ENCODE measurements around the gene CHCHD1.

CHCHD1 gene

GRCh38 chr10:73799899-73800559 is 18.2 kb downstream of the CHCHD1 start:
- Histone ChIP-seq H3K79me2 (ENCODE audit: insufficient read depth, low read depth) (no peaks in the 10 kb centered on the region), H3K36me3 (ENCODE audit: insufficient read depth) (no peaks in the 10 kb centered on the region), H3K9ac (no peak overlapping the region), H3K4me2 (no peak overlapping the region), H3K27me3 (ENCODE audit: insufficient read depth, low read depth) (no peaks in the 10 kb centered on the region), H3K27ac (no peak overlapping the region), H3K4me3 (IDR thresholded peaks at IDR 0.05; ENCODE audit: insufficient read depth, low read depth, low read length) (no peak overlapping the region), H4K20me1 (ENCODE audit: insufficient read depth) (no peaks in the 10 kb centered on the region), H3K4me1 (ENCODE audit: low read depth, poor library complexity, severe bottlenecking) (peaks cover 24% of the 10 kb centered on the region), H2AFZ (ENCODE audit: low read depth) (no peak overlapping the region)
- TF ChIP-seq CTCF (conservative IDR thresholded peaks at IDR 0.05; ENCODE audit: low read depth, low read length) = no peak

DNA sequence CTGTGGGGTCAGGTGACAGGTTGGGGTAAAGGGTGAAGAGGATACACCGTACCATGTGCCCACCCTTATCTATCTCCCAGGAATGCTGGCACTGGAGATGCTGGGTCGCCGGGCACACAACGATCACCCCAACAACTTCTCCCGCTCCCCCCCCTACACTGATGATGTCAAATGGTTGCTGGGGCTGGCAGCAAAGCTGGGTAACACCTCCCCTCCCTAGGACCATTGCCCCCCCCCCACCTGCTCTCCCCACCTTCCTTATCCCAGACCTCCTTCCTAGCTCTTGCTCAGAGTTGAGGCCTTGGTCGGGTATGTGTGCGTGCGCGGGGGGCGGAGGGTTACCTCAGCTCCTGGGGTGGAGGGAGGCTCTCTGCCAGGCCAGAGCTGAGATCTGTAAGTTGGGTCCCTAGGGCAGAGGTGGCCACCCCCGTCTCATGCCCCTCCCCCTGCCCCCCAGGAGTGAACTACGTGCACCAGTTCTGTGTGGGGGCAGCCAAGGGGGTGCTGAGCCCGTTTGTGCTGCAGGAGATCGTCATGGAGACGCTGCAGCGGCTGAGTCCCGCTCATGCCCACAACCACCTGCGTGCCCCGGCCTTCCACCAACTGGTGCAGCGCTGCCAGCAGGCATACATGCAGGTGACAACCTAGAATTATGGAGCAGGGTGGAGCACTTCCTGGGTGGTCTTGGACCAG is 18.9 kb downstream of the CHCHD1 start:
- Histone ChIP-seq H2AFZ (ENCODE audit: low read depth) (no peak overlapping the region), H3K27me3 (ENCODE audit: insufficient read depth, low read depth) (no peaks in the 10 kb centered on the region), H3K9ac (no peak overlapping the region), H4K20me1 (ENCODE audit: insufficient read depth) (no peaks in the 10 kb centered on the region), H3K4me2 (no peak overlapping the region), H3K36me3 (ENCODE audit: insufficient read depth) (no peaks in the 10 kb centered on the region), H3K79me2 (ENCODE audit: insufficient read depth, low read depth) (no peaks in the 10 kb centered on the region), H3K4me1 (ENCODE audit: low read depth, poor library complexity, severe bottlenecking) (peaks cover 31% of the 10 kb centered on the region), H3K4me3 (IDR thresholded peaks at IDR 0.05; ENCODE audit: insufficient read depth, low read depth, low read length) (no peak overlapping the region), H3K27ac (no peak overlapping the region)
- TF ChIP-seq CTCF (conservative IDR thresholded peaks at IDR 0.05; ENCODE audit: low read depth, low read length) = no peak

- no peak for TF ChIP-seq CTCF (conservative IDR thresholded peaks at IDR 0.05; ENCODE audit: low read depth, low read length)
- no peak overlapping the region for H3K27ac ChIP-seq
- H3K79me2 ChIP-seq (ENCODE audit: insufficient read depth, low read depth) = no peaks in the 10 kb centered on the region
- no peak overlapping the region for H3K4me2 ChIP-seq
- no peaks in the 10 kb centered on the region for H3K36me3 ChIP-seq (ENCODE audit: insufficient read depth)
- no peak overlapping the region for H3K4me3 ChIP-seq (IDR thresholded peaks at IDR 0.05; ENCODE audit: insufficient read depth, low read depth, low read length)
- H2AFZ ChIP-seq (ENCODE audit: low read depth) = no peak overlapping the region
- no peaks in the 10 kb centered on the region for H3K27me3 ChIP-seq (ENCODE audit: insufficient read depth, low read depth)
- no peak overlapping the region for H3K9ac ChIP-seq
- H4K20me1 ChIP-seq (ENCODE audit: insufficient read depth) = no peaks in the 10 kb centered on the region
- peaks cover 34% of the 10 kb centered on the region for H3K4me1 ChIP-seq (ENCODE audit: low read depth, poor library complexity, severe bottlenecking)
Measured at GRCh38 chr10:73801253-73801590, 19.4 kb downstream of the CHCHD1 start.

- H3K27me3 ChIP-seq (ENCODE audit: insufficient read depth, low read depth) = no peaks in the 10 kb centered on the region
- no peak overlapping the region for H3K4me2 ChIP-seq
- no peak overlapping the region for H2AFZ ChIP-seq (ENCODE audit: low read depth)
- no peaks in the 10 kb centered on the region for H3K36me3 ChIP-seq (ENCODE audit: insufficient read depth)
- no peak for TF ChIP-seq CTCF (conservative IDR thresholded peaks at IDR 0.05; ENCODE audit: low read depth, low read length)
- no peak overlapping the region for H3K4me3 ChIP-seq (IDR thresholded peaks at IDR 0.05; ENCODE audit: insufficient read depth, low read depth, low read length)
- H3K4me1 ChIP-seq (ENCODE audit: low read depth, poor library complexity, severe bottlenecking) = peaks cover 34% of the 10 kb centered on the region
- H3K79me2 ChIP-seq (ENCODE audit: insufficient read depth, low read depth) = no peaks in the 10 kb centered on the region
- no peak overlapping the region for H3K27ac ChIP-seq
- no peaks in the 10 kb centered on the region for H4K20me1 ChIP-seq (ENCODE audit: insufficient read depth)
- H3K9ac ChIP-seq = no peak overlapping the region
Measured at GRCh38 chr10:73802276-73802991, 20.6 kb downstream of the CHCHD1 start.
